Measurements from ENCODE around the gene NUMBL.
"Not testable (repeated sequence)": the region's sequence is repeated elsewhere in the genome, so short reads cannot be mapped to it uniquely, and the experiment has no call there.

NUMBL gene

DNA sequence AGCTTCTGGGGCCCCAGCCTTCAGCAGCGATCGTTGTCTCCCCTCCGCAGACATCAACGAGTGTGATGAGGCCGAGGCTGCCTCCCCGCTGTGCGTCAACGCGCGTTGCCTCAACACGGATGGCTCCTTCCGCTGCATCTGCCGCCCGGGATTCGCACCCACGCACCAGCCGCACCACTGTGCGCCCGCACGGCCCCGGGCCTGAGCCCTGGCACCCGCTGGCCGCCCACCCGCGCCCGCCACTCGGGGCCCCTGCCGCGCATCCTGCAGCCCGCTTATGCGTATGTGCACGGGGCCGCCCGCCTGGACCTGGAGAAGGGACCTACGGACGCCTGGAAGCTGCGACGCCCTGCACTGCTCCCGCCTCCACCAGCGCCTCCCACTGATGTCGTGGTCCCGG is 61.1 kb downstream of the NUMBL start:
- no peak for DNase-seq (ENCODE audit: low spot score)

DNA sequence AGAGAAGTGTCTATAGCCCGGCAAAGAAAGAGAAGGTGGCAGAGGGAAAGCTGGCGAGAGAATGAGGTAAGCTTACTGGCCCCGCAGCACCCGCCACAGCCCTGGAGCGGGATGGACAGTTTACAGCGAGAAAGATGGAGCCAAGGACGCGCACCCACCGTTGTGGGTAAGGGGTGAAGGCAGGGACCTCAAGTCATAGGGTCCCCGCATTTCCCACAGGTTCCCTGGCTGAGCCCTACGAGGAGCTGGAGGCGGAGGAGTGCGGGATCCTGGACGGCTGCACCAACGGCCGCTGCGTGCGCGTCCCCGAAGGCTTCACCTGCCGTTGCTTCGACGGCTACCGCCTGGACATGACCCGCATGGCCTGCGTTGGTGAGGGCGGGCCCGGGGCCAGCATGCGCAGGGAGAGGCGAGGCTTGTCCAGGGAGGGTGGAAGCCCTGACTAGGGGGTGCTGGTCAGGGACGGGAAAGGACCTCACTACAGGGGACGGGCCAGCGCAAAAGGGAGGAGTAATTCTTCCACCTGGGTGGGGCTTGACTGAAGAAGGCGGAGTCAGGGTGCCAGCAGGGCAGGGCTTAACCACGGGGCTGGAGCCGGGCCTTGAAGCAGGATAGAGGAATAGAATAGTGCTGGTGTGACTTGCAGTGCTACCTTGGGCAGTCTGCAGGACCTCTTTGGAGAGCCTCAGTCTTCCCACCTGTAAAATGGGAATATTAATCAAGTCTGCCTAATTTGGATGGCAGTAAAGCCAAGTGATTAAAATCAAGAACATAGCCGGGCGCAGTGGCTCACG is 62.8 kb downstream of the NUMBL start:
- no peak for DNase-seq (ENCODE audit: low spot score)

DNA sequence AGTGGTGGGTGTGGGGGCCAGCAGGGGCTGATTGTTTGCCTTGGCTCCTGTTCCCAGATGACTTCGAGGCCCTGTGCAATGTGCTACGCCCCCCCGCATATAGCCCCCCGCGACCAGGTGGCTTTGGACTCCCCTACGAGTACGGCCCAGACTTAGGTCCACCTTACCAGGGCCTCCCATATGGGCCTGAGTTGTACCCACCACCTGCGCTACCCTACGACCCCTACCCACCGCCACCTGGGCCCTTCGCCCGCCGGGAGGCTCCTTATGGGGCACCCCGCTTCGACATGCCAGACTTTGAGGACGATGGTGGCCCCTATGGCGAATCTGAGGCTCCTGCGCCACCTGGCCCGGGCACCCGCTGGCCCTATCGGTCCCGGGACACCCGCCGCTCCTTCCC is 63.5 kb downstream of the NUMBL start:
- DNase-seq (ENCODE audit: low spot score) = no peak

DNA sequence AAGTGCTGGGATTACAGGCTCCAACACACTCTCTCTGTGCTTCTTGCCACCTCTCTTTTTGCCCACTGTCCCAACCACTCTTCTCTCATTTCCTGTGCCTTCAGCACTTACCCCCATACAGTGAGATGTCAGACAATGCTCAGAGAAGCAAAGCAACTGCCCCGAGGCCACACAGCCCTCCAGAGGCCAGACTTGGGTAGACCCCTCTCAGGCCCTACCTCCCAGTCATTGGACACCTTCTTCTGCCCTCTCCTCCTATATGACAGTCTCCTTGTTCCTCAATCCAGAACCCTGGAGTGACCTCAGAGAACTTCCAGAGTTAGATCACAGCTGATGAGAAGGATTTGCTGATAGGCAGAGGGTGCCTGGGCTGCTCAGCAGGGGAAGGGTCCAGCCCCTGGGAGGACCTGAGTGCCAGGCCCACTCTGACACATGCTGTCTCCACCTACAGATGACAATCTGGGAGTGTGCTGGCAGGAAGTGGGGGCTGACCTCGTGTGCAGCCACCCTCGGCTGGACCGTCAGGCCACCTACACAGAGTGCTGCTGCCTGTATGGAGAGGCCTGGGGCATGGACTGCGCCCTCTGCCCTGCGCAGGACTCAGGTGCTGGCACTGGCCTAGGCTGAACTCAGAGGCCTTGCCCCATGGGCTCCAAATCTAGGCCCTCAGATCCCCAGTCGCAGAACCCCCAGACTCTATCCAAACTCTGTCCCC is 64.9 kb downstream of the NUMBL start:
- no peak for DNase-seq (ENCODE audit: low spot score)

DNA sequence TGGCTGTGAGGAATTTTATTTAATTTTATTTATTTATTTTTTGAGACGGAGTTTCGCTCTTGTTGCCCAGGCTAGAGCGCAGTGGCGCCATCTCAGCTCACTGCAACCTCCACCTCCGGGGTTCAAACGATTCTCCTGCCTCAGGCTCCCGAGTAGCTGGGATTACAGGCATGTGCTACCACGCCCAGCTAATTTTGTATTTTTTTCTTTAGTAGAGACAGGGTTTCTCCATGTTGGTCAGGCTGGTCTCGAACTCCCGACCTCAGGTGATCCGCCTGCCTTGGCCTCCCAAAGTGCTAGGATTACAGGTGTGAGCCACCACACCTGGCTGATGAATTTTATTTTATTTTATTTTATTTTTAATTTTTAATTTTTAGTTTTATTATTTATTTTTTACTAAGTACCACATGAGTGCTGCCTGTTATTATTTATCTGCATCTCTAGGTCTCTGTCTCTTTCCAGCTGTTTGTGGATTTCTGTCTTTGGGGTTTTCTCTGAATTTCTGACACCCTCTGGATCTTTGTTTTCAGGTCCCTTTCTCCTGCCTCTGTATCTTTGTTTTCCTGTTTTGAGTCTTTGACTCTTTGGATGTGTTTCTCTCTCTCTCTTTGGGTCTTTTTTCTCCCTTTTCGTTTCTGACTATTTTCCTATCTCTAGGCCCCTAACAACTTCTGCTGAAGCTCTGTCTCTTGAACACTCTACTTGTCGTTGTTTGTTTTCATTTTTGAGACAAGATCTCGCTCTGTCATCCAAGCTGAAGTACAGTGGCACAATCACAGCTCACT is 65.9 kb downstream of the NUMBL start:
- DNase-seq (ENCODE audit: low spot score) = not testable (repeated sequence)

DNA sequence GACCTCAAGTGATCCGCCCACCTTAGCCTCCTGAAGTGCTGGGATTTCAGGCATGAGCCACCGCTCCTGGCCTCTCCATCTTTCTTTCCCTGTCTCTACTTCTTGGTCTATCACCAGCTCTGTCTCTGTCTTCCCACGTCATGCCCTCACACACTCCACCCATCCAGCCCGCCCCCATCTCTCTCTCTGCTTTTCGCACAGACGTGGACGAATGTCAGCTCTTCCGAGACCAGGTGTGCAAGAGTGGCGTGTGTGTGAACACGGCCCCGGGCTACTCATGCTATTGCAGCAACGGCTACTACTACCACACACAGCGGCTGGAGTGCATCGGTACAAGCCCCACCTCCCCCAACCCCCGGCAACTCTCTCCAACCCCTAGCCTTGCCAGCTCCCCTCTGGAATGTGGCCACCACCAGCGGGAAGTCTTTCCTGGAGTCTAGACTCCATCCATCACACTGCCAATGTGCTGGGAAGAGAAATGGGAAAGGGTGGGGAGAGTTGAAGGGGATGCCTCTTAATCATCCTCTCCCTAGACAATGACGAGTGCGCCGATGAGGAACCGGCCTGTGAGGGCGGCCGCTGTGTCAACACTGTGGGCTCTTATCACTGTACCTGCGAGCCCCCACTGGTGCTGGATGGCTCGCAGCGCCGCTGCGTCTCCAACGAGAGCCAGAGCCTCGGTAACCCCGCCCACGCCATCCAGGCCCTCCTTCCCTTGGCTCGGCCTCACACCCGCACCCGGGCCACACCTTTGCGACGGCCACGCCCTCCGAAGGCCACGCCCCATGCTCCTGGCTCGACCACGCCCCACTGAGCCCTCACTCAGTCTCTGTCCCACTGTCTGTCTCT is 66.8 kb downstream of the NUMBL start:
- DNase-seq (ENCODE audit: low spot score) = peak; percentile 88

DNA sequence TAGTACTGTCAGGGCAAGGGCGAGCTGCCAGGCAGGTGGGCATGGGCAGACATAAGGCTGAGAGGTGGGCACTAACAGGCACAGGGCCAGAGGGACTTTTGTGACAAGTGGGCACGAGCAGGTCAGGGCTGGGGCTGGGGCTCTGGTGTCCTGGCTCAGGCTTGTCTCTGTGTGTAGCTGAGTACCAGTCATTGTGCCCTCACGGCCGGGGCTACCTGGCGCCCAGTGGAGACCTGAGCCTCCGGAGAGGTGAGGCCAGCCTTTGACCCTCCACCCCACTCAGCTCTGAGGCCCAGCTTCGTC is 67.7 kb downstream of the NUMBL start:
- DNase-seq (ENCODE audit: low spot score) = no peak

DNA sequence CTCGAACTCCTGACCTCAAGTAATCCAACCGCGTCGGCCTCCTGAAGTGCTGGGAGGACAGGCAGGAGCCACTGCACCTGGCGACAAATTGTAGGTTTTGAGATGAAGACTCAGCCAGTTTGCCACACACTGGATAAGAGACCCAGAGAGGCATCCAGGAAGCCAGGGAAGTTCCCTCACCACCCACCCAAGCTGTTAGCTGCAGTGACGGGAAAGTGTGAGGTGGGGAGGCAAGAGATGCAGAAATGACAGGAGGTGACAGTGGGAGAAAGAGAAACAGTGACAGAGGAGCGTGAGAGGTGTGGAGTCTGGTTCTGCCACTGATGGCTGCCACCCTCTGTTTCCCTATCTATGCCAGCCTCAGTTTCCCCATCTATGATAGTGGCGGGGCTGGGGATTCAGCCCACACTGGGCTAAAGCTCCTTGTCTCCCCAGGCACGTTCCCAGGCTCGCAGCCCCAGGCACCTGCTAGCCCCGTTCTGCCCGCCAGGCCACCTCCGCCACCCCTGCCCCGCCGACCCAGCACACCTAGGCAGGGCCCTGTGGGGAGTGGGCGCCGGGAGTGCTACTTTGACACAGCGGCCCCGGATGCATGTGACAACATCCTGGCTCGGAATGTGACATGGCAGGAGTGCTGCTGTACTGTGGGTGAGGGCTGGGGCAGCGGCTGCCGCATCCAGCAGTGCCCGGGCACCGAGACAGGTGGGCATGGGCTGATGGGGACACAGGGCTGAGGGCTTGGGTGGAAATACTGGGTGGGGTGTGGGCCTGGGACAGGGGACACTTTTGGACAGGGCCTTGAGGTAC is 68.3 kb downstream of the NUMBL start:
- DNase-seq (ENCODE audit: low spot score) = no peak

DNA sequence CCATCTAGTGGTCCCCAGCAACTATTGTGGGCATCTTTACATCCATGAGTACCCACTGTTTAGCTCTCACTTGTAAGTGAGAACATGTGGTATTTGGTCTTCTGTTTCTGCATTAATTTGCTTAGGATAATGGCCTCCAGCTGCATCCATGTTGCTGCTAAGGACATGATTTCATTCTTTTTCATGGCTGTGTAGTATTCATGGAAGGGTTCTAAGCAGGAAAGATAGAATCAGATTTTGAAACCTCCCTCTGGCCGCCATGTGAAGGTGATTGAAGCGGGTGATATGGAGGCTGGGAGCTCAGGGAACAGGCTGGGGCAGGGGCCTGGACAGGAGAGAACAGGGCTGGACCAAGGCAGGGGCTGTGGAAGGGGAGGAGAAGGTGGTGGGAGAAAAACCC is 69.2 kb downstream of the NUMBL start:
- DNase-seq (ENCODE audit: low spot score) = no peak

DNA sequence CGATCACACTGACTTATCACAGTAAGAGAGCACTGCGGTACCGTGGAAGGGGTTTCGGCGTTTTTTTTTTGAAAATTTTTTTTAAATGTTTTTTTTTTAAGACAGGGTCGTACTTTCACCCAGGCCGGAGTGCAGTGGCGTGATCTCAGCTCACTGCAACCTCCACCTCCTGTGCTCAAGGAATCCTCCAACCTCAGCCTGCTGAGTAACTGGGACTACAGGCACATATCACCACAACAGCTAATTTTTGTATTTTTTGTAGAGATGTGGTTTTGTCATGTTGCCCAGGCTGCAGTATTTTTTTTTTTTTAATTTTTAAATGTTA is 70.3 kb downstream of the NUMBL start:
- no peak for DNase-seq (ENCODE audit: low spot score)

DNA sequence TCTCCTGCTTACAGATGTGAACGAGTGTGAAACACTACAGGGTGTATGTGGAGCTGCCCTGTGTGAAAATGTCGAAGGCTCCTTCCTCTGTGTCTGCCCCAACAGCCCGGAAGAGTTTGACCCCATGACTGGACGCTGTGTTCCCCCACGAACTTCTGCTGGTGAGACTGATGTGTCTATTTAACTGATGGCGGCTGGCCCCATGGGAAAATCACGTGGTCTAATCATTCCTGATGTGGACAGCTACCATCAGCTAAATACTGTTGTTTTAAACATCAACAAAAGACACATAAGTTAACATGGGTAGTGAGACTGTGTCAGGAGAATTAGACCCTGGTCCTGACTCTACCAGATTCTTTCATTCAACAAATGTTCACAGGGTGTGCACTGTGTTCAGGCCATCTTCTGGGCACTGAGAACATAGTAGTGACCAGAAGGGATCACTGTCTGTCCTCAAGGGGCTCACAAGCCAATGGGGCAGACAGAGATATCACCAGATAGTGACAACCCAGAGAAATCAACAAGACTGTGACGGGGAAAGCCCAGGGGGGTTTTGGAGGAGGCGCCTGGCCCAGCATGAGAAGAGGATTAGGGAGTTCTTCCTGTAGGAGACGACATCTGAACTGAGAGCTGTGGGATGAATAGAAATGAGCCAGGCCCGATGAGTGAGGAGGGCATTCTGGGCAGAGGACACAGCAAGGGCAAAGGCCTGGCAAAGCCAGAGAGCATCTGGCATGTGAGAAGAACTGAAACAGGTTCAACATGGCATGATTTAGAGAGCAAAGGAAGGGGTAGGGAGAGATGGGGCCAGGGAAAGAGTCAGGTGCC is 70.9 kb downstream of the NUMBL start:
- DNase-seq (ENCODE audit: low spot score) = no peak

DNA sequence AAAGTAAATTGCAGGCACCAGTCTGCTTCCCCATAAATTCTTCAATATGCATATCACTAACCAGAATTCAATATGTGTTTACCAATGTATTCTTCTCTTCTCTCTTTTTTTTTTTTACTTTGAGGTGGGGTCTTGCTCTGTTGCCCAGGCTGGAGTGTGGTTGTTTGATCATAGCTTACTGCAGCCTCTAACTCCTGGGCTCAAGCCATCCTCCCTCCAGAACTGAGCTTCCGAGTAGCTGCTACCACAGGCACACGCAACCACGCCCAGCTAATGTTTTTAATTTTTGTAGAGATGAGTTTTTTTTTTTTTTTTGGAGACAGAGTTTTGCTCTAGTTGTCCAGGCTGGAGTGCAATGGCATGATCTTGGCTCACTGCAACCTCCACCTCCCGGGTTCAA is 72.5 kb downstream of the NUMBL start:
- no peak for DNase-seq (ENCODE audit: low spot score)

DNA sequence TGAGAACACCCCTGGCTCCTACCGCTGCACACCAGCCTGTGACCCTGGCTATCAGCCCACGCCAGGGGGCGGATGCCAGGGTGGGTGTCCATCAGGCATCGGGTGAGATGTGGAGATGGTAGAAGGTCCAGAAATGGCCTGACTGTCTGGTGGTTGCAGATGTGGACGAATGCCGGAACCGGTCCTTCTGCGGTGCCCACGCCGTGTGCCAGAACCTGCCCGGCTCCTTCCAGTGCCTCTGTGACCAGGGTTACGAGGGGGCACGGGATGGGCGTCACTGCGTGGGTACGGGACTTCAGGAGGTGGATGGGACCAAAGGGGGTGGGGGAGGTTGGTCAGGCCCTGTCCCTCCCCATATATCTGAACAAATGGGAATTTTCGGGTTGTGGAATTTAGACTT is 73.5 kb downstream of the NUMBL start:
- no peak for DNase-seq (ENCODE audit: low spot score)

DNA sequence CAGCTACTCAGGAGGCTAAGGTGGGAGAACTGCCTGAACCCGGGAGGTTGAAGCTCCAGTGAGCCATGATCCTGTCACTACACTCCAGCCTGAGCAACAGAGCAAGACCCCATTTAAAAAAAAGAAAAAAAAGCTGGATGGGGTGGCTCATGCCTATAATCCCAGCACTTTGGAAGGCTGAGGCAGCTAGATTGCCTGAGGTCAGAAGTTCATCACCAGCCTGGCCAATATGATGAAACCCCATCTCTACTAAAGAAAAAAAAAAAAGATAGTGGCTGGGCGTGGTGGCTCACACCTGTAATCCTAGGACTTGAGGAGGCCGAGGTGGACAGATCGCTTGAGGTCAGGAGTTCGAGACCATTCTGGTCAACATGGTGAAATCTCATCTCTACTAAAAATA is 74.3 kb downstream of the NUMBL start:
- DNase-seq (ENCODE audit: low spot score) = no peak

All from HuH-7.5 (cell line).